NCI-H187 treated with DMSO at 0.1 percent for 48 hours (cell line): ENCODE measurements around the gene NEGR1.

Experiments
- DNase-seq: peaks from one replicate; lab custom pipeline; 2025; lab: John Stamatoyannopoulos, UW

NEGR1 gene

DNA sequence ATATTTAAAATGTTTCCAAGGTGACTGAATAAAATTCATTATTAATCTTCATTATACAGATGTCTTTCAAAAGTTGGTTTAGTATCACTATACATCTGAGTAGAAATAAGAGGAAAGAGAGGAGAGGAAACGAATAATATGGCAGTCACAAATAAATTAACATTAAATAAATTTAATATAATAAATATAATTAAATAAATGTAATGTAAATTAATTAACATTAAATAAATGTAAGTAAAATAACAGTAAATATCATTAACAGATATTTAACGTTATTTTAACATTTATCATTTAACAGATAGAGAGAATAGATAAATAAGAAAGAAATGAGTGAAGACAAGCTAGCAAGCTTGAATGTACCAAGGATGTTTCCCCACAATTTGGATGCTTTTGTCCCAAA, 592.7 kb downstream of the NEGR1 start:
- no peak for DNase-seq

DNA sequence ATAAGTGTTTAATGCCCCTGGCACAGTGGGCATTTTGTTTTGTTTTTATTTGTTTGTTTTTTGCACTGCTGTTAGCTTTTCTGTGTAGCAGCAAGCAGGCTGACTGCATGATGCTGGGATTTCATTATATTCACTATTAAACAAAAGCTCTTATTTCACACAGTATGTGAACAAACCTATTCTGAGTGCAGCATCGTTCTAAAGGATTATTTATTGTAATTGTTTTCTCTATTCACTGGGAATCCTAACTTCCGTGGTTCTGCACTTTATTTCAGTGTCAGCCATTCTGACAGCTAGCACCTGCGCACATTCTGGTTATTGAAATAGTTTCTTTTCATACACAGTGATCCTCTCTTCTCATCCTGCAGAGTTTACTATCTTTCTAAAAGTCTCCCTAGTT, 595.0 kb downstream of the NEGR1 start:
- no peak for DNase-seq

DNA sequence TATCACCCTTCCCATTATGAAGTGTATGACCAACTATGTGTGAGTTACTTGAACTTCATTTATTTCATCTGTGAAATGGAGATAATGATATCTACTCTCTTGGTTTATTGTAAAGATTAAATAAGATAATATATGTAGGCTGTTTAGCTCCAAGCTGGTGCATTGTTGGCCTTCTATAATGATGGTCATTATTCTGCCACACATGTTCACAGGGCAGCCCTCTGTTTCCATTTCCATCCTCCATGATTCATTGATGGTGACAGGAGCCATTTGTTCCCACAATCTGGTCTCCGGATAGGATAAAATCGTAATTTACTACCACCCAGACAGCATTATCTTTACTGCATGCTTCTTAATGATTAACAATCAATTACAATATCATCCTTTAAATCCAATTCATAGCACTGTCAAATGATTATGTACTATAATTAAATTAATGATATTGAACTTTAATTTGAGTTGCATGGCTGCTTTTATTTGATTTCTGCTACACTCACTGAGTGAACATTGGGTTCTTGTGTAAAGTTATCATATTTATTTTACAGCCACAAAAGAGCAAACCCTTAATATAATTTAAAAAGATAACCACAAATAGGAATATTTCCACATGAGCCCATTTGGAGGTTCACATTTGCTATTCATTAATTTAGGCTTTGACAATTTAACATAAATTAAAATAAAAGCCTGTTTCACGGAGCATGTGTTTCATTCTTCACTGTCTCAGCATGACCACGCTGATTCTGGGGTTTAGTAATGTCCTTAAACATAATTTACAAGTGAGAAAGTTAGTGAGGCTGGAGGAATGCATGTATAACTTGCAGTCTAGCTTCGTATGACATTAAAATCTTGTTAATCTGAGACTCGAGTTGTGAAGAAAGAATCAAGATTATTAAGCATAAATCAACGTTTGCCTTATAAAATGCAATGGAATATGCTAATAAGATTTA, 605.1 kb downstream of the NEGR1 start:
- no peak for DNase-seq

DNA sequence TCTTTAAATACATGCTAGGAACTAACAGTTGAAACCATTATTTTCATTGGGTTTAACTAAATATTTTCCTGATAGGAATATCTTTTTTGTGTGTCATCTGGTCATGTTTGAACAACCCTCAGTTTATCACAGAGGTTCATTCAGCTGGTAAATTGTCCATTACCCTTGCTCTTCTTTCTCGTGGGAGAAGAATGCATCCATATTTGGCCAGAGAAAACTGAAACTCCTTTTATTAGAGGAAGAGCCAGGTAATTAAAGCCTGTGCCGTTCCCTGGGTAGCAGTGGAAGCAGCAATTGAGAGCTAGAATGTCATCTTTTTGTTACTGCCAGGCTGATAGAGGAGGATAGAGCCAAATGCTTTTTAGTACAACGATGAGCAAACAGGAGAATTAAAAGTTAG, 614.3 kb downstream of the NEGR1 start:
- DNase-seq: no peak

DNA sequence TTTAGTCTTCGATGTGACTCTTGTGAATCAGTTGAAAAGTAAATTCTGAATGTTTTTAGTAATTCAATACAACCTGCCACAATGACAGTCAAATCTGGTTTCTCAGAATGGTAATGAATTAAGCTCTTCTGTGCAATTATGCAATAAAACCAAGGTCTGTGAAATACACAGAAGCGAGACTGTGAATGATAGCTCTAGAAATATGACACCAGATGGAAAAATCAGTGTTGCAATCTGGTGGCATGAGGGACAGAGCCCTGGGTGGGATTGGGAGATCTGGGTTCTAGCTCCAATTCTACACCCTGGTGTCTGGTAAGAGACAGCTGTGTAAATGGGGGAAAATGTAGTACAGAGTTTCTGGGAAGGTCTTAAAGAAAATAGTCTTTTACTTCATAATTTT, 615.1 kb downstream of the NEGR1 start:
- no peak for DNase-seq

DNA sequence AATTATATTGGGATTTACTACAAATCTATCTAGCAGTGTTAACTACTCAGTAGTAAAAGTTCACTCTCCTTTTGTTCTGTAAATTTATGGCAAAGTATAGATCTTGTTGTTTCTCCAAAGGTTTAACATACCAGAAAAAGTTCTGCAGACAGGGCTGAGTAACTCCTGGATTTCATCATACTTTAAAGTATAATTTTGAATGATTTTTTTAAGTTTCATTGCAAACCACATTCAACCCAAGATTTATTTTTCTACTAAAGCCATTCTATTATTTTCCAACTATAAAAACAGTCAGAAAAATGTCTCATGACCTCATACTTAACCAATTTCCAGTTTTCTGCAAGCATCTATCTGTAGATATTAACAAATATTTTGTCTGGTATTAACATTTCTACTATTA, 615.7 kb downstream of the NEGR1 start:
- DNase-seq: no peak

DNA sequence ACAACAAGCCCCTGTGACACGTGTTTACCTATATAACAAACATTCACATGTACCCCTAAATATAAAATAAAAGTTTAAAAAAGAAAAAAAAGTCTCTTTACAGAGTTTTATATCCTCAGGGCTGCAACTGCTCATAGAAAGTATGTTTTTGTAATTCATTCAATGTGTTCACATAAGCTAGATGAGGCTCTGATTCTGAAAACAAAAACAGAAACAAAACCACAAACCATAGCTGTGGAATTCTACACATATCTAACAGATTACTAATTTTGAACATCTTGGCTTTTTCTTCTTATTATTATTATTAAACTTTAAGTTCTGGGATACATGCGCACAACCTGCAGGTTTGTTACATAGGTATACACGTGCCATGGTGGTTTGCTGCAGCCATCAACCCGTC, 621.9 kb downstream of the NEGR1 start:
- no peak for DNase-seq

DNA sequence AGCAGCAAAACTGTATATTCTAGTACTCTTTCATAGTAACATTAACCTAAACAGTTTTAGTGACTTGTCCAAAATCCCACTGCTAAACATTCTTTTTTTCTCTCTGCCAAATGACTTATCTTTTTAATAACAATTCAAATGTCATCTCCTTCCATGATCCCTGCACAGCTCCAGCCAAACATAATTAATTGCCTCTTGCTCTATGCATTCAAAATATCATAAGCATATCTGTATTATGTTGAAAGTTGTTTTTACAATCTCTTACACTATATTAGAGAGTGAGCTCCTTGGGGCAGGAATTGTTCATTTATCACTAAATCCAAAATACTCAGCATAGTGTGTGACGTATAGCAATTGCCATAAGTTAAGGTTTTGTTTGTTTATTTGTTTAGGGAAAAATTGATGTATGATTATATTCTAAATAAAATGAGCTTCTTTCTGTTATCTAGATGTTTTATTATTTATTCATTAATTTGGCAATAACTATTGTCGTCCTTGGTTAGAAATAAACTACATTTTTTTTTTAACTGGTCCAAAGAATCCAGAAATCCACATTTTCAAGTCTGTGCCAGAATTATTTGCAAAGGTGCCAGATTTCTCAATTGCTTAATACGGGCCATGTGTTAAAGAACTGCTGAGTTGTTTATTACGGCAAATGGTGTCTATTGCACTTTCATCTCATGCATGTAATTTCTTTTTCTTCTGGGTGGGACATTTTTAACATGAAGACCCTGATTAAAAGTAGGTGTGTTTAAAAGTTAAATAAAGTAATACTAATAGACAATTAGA, 624.3 kb downstream of the NEGR1 start:
- DNase-seq: no peak

DNA sequence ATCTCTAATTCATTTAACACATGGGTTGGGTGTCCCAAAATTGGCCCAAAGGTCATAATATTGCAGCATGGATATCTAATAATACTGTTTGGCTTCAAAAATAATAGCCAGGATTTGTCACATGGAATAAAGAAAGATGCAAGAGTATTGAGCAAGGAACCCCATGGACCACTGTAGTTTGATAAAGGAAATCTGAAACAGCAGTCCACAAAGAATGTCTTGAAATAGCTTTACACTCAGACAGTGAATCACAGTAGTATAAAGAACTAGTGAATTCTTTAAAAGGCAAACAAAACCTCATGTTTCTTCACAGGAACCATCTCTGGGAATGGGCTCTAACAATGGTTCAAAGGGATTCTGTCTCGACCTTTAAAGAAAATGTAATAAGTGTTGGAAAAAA, 625.4 kb downstream of the NEGR1 start:
- DNase-seq: no peak

DNA sequence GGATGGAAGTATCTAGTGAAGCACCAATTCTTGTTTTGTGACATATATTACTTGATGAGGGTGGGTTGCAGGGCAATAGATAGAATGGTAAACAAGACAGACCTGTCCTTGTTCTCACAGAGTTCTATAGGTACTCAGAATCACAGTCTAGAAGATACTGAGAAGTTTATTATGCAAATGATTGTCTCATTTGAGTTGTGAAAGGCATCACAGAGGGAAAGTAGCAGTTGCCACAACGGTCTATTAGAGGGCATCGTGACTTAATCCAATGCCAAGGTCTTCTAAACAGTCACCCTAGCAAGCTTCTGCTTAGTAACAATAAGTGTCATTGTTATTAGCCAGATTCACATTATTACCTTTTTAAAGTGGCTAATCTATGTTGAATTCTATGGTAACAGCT, 626.7 kb downstream of the NEGR1 start:
- no peak for DNase-seq

DNA sequence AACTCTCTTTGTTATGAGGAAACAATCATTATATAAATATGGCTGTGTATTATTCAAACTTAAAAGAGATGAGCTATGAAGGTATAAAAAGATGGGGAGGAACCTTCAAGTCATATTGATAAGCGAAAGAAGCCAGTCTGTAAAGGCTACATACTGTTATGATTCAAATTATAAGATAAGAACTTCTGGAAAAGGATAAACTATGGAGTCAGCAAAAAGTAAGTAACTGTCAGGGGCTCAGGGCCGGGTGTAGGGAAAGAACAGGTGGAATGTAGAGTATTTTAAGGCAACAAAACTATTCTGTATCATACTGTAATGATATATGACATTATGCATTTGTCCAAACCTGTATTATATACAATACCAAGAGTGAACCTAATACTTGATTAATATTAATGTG, 628.4 kb downstream of the NEGR1 start:
- DNase-seq: no peak

DNA sequence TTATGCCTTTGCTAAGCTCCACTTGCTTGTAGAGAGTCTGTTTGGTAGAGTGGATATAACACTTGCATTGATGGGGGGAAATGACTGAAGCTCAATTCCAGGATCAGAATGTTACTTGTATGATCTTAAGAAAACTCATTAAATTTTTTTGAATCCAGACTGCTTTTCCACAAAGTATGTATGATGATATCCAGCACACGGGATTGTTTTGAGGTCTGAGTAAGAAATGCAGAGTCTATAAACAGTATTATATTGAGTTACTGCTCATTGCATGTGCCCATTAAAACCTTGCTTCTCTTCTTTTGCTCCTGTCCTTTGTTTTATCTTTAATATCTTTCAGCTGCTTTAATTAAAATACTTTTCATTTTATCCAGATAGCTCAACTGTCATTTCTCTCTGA, 631.1 kb downstream of the NEGR1 start:
- DNase-seq: no peak

DNA sequence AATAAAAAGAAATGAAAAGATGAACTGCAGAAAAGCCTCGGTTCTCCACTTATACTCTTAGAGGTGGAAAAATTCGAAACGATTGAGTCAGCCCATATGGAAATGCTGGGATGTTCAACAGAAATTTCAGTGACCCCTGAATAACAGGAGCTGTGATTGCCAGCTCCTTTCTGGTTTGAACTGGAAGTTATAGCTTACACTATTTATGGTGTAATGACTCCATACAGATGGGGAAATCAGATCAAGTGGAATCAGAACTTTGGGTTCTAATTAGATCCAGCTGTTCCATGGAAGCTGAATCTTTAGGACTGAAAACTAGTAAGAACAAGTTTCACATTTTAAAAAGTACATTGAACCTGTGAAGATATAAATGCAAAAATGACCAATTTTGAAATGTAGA, 632.2 kb downstream of the NEGR1 start:
- no peak for DNase-seq

DNA sequence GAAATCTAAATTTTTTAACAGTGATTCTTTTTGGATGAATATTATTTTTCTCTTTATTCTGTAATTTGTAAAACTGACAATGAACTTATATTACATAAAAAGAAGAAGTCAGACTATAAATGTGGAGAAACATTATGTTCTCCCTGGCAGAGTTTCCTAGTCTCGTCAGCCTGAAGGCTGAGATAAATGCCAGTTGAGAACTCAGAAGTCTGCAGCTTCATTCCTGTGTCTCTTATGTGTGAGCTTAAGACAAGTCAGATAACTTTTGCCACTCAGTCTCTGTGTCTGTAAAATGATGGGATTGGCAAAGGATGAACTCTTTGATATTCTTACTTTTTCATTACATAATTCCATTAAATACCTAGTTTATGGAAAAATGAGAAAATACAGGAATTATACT, 632.7 kb downstream of the NEGR1 start:
- DNase-seq: no peak

DNA sequence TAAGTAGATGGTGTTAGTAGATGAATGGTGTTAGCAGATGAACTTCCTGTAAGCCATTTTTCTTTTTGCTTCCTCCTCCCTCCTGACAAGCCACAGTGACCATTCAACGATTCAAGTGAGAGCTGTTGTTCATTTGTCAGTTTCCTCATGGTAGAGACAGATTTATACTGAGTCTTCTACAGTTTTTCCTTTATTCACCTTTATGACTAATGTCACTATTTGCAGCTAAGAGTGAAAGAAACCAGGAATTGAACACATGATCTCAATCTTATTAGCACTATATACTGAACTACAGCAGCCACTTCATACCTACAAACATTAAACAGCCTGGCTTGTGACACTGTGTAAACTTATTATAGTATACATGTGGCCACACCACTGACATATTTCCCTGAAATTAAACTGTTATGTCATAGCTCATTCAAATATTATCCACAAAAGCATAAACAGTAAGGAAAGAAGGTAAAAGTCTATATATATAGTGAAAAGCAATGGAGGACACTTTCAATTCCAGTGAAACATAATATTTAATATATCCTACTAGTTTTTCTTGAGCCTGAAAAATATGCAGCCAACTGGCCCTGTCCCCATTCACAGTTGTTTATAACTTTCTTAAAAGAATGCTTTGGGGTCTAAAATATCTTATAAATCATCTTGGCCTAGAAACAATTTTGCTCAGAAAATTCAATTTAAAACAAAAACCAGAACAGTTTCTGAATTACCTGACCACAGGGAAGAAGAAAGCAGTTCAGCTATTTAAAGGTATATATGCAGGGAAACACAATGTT, 634.6 kb downstream of the NEGR1 start:
- no peak for DNase-seq

DNA sequence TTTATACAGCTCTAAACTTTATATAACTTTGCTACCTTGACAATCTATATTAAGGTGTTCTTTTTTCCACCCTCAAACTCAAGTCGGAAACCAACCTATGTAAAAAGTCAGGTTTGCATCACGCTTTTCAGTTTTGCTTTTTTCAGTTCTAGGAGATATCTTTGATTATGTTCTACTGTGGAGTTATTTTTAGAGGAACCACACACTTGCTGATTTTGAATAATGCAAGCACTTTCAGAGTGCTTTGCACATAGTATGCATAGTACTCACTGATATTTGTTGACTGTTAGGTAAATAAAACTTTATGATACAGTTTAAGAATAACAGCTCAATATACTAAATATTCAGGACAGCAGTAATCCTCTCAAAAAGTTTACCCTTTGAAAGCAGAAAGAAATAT, 637.3 kb downstream of the NEGR1 start:
- DNase-seq: no peak

DNA sequence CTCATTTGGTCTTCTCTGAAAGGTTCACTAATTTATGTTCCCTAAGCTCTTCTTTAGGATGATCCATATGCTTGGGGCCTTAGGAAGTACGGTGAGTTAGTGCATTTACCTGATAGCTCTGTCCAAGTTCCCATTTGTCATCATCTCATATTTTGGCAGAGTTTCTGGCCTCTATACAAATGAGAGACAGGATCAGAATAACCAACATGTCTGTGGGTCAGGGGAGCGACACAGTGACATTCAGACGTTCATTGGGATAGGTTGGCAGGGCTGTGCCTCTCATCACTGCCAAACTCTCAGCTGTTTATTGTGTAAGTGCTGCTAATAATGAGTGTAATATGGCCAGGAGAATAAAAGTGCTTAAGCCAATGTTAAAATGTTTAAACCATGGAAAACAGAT, 640.4 kb downstream of the NEGR1 start:
- no peak for DNase-seq

DNA sequence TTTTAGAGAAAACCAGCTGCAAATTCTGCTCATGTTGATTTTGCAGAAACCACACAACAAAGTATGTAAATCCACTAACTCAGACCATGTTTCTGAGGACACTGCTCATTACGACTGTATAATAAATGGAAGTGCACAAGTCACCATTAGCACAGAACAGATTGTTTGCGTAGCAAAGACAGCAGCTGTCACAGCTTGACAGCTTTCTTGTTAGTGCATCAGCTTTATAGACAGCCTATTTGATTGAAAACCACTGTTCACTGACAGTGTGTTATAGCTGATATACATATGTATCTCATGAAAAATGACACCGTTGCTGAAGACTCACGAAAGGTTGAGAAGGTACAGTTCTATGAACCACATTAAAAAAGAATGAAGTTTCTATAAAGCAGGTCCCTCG, 641.3 kb downstream of the NEGR1 start:
- DNase-seq: no peak

DNA sequence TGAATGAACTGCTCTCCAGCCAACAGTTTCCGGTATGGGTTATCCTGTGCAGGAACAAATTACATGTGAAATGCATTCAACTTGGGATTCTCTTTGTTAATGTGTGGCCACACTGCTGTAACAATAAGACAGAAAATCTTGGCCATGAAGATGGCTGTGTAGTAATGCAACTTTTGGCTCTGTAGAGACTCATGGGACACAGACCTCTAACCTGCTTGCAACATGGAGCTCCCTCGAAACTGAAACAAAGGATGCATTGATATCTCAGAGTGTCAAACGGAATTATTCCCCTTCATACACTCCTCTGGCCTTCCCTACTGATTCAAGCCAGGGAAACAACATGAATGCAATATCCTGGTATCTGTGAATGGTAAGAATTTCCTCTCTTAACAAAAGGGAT, 642.2 kb downstream of the NEGR1 start:
- no peak for DNase-seq

DNA sequence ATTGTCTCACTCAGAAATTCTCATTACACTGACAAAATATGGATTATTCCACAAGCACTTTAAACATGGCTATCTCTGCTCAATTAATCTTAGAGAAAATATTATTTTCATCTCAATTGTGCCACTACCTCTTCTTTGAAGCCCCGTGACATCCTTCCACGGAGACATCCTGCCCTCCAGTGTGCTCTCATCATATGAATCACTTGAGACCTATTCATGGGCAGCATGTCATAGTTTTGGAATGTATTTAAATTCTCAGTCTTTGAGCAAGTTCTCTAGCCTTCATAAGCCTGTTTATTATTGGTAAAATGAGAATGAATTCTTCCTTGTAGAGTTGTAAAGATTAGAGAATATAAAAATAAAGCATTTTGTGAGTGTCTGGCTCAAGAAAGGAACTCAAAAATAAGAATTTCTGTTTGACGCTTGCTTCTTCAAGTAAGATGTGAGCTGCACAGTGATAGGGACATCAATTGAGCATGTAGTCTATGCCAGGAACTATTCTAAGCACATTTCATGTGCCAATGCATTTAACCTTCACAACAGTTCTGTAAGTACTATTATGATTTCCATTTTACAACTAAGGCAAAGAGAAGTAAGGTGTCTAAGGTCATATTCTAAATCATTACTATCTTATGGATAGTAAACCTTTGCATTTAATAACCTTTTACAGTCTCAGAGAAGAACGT, 644.1 kb downstream of the NEGR1 start:
- DNase-seq: no peak

DNA sequence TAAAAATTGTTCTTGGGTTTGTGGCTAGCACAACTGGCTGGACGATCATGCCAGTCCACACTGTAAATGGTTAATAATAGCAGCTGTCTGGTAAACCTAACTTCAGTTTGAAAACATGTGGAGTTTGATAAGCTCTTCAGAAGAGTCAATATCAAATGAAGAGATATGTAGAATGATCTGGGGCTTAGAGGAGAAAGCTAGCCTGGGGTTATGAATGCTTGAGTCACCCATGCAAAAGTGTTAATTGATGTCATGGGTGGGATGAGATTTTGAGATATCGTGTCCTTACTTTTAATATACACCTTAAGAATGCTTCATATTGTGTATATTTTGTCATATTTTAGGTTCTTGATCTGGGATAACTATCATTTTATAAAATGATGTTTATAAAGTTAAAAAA, 646.8 kb downstream of the NEGR1 start:
- no peak for DNase-seq

DNA sequence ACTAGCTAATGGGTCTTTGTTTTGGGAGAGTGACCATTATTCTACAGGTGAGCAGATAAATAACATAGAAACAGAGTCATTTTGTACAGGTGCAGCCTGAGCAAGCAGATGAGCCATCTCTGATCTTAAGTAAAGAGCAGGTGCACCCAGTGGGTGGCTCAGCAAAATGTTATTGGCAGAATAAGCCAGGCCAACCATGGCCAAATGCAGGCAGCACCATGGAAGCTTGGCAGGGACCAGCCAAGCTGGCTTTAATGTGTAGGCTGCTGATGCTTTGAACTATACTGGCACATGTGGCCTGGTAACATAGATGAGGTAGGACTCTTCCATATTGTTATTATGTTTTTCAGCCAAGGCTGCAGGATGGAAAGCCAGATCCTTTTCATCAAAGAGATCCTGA, 648.2 kb downstream of the NEGR1 start:
- DNase-seq: no peak
